Measurements from ENCODE around the gene RSPRY1.
A peak's percentile ranks its signal among the peaks of the same experiment; 100 is the strongest.

RSPRY1 gene

DNA sequence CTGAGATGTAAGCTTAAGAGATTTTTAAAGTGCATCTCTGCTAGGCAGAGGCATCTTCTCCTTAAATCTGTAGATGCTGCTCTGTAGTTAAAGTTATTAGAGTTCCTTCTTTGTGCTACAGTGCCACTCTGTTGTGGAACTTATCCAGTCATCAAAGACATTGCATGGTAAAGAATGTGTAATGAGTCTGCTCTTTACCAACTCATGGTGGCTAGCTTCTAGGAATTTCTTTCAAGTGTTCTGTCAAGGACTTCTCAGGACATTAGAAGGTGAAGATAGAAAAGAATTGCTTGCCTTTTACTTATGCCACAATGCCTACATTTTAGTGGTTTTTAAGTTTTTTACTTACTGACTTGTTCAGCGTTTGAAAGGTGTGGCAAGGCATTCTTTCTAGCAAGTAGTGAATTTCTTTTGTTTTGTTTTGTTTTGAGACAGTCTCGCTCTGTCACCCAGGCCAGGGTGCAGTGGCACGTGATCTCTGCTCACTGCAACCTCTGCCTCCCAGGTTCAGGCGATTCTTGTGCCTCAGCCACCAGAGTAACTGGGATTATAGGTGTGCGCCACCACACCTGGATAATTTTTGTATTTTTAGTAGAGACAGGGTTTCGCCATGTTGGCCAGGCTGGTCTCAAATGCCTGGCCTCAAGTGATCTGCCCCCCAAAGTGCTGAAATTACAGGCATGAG lies 38.7 kb downstream of the RSPRY1 start:
- no peak for DNase-seq

DNA sequence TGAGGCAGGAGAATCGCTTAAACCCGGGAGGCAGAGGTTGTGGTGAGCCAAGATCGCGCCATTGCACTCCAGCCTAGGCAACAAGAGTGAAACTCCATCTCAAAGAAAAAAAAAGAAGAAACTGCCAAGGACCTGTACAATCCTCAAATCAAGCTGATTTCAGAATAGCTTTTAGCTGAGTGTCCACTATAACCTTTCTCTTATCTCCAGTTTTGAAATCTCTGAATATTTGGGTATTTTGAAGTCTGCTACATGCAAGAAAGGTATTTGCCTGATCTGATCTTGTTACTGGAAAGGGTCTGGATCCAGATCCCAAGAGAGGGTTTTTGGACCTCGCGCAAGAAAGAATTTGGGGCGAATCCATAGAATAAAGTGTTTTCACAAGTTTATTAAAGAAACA lies 39.8 kb downstream of the RSPRY1 start:
- no peak for DNase-seq

DNA sequence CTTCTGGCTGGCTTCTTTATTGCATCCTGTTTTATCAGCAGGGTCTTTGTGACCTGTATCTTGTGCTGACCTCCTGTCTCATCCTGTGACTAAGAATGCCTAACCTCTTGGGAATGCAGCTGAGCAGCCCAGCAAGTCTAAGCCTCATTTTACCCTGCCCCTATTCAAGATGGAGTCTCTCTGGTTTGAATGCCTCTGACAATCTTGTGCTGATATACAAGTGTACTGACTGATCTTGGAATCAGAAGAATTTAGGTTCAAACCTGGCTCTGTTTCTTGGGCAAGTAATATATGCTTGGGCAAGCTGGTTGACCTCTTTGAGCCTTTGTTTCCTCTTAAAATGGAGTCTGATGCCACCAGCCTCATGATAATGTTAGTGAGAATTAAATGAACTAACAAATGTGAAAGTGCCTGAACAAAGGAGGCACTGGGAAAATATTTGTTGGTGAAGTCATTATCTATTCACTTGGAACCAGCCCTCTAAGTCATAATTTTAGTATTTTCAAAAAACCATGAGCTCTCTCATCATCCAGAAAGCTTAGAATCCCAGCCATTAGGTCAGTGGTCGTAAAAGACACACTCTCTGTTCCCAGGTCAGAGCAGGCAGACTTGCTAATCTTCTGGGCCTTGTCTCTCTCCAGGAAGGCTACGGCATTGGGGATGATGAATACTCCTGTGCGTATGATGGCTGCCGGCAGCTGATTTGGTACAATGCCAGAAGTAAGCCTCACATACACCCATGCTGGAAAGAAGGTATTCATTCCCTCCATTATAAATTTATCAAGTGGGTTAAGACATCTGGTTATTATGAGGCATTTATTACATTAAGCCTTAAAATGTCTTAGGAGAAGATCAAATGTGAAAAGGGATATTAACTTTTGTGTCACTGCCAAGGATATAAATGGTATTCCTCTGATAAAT lies 40.8 kb downstream of the RSPRY1 start:
- no peak for DNase-seq

DNA sequence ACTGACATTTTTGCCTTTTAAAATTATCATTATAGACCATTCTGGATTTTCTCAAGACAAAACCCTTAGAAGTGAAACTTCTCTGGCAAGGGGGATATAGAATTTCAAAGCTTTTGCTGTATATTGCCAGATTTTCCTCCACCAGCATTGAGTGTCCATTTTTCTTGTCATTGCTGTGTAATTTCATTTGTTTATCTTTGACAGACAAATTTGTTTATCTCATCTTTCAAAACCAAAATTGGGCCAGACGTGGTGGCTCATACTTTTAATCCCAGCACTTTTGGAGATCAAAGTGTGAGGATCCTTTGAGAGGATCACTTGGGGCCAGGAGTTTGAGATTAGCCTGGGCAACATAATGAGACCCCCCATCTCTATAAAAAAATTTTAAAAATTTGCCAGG lies 43.0 kb downstream of the RSPRY1 start:
- DNase-seq: no peak

DNA sequence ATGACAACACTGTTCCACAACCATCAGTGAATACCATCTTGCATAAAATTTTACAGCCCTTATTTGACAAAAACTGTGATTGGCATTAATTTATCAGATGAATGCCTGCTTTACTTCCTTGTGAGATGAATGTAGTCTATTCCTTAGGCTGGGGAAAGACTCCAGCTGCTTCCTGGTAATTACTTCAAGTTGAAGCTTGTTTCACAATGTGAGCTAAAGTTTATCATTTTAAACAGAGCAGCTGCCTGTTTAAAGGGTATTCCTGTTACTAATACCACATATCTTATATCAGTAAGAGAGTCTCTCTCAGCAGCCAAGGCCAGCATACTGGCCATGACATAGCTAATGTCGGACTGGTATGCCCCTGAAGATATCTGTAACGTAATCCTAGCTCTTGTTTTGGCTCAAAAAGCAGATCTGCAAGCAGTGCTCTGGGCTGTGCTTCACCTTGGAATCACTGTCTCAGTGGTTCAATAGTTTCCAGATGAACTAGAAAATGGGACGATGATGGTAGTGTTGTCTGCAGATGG lies 45.8 kb downstream of the RSPRY1 start:
- no peak for DNase-seq

DNA sequence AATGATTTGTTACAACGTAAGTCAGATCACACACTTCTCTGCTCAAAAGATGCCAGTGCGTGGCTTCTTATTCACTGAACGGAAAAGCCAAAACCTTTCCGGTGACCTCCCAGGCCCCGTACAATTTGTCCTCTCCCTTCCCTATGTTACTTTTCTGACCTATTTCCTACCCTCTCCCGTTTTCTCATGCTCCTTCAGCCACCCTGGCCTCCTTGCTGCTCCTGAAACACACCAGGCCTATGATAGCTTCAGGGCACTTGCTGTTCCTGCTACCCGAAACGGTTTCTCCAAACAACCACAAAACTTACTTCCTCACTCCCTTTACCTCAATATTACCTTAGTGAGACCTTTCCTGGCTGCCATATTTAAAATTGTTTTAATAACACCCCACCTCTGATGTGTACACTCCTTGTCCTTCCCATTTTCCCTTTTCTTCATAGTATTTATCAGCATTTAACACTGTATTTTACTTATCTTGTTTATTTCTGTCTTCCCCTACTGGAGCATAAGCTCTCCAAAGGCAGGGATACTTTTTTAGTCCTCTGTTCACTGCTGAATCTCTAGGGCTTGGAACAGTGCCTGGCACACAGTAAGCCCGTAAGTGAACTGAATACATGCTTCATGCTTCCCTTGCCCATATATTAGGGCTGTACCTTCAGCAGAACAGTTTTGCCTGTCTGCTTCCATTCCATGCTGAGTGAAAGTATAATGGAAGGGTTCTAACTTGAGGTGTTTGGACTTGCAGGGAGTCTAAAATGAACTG lies 48.0 kb downstream of the RSPRY1 start:
- DNase-seq: no peak

DNA sequence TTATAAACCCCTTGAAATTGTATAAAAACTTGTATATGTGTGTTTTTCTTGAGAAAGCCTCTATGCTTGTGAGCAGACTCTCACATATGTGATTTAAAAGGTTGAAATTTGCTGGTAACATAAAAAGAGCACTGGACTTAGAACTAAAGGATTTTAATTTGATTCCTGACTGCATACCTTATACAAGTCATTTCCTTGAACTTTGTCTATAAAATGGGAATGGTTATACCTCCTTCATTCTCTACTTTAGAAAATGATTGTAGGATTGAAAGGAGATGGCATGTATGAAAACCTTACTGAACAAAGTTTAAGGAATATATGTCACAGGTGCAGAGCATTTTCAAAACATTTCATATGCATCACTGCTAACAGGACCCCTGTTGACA lies 48.6 kb downstream of the RSPRY1 start:
- no peak for DNase-seq

DNA sequence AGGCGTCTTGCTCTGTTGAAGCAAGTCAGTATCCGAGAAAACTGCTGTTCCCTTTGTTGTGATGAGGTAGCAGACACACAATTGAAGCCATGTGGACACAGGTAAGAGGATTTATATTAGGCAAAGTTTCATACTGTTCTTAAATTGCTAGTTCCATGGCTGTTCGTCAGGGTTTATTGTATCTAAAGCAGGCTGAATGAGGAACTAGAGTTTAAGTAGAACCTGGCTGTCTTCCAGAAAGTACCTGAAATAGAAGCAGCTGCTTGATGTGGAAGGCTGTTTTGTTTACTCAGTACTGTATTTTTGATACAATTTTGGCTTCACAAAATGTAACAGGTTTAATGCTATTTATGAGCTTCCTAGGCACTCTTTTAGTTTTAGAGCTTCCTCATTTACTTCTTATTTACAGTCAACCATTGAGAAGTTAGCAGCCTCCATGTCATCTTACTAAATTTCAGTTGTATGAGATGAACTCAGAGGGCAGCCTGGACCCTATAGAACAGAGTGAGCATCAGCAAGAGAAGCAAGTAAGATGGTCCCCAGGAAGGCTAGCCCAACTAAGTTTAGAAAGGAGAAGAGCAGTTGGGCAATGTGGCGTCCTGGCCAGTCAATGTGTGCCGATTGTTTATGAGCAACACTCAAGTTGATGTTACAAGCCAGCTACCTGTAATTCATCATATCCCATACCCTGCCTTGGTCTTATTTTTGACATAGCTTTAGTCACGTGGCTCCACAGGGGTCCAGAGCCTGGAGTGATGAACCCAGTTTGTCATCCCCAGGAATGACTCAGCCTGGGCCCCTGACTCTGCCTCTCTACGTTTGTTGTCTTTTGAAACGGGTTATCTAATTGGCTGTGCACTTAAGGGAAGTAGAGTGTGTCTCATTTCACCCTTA lies 49.2 kb downstream of the RSPRY1 start:
- DNase-seq: no peak

DNA sequence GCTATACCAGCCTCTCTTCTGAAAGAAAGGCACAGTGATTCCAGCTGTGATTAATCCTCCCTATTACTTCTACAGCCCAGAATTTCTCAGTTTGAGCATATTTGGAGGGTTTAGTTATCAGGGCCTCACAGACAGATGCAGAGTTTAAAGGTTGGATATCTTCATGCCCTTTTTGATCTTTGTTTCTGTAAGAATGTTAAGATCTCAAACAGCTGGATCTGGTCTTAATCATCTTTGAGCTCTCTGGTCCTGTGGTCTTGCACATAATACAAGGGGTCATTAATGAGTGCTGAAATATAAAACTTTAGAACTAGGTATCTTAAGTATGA lies 49.9 kb downstream of the RSPRY1 start:
- DNase-seq: no peak

DNA sequence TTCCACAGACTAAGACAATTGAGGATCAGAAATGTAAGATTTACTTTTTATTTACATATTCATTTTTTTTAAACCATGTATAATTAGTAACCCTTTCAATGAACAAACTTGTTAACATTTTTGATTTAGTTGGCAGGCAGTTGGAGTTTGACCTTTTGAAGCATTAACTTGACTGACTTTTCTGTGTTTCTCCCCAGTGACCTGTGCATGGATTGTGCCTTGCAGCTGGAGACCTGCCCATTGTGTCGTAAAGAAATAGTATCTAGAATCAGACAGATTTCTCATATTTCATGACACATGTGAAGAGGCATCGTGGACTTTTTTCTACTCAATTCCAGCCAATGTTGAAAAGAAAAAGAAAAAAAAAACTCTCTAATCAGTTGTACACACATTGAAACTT lies 52.6 kb downstream of the RSPRY1 start:
- DNase-seq: no peak

DNA sequence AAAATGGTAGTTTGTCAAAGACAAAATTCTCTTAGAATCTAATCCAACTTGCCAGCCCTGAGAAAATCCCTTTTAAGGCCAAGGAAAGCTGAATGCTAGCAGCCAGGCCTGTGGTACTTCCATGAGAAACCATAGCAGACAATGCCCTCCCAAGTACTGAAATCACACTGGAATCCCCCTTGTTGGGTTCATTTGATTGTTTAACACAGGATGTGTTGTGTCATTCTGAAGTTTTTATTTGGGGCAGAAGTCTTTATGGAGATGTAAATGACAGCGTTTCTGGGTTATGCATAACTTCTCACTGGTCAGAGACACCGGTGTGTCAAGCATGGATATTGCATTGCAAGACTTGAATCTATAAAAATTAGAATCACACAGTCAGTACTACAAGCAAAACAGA lies 53.0 kb downstream of the RSPRY1 start:
- DNase-seq: no peak

DNA sequence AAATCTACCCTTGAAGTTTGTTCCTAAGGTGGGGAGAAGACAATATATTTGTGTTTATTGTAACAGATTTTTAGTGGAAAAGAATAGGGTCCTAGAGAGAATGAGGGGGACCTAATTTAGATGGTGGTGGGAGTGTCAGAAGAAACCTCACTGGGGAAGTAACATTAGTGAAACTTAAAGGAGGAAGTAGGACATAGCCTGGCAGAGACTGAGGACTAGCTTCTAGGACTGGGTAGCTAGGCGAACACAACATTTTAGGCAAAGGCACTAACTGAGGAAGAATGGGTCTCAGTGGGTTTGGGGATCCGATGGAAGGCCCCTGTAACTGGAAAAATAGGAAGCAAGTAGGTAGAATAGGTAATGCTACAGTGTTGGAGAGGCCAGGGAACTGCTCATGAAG lies 54.7 kb downstream of the RSPRY1 start:
- no peak for DNase-seq

DNA sequence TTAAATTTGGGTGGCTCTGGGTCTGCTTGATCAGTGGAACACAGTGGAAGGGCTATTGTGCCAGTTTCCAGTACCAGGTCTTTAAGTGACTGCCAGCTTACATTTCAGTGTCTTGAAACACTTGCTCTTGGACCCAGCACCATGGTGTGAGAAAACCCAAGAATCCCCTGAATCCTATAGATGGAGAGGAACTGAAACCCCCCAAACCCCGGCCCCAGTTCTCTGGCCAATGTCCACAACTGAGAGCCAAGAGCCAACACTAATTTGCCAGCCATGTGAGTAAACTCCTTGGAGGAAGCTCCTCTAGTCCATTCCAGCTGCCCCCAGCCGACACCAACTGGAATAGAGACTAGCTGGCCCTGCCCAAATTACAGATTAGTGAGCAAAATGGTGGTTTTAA lies 56.5 kb downstream of the RSPRY1 start:
- no peak for DNase-seq

DNA sequence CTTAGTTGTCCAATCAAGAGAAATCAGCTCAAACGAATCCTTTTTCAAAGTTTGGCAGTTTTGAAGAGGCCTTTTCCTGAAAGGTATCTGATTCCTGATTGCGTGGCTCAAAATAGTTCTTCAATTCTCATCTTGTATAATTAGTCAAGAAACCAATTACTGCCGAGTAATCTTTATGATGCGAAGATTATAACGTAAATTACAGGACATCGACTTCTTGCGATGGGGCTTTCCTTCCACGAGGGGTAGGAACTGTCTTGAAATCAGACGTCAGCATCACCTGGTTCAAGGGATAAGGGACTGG lies 58.3 kb downstream of the RSPRY1 start:
- DNase-seq: no peak

DNA sequence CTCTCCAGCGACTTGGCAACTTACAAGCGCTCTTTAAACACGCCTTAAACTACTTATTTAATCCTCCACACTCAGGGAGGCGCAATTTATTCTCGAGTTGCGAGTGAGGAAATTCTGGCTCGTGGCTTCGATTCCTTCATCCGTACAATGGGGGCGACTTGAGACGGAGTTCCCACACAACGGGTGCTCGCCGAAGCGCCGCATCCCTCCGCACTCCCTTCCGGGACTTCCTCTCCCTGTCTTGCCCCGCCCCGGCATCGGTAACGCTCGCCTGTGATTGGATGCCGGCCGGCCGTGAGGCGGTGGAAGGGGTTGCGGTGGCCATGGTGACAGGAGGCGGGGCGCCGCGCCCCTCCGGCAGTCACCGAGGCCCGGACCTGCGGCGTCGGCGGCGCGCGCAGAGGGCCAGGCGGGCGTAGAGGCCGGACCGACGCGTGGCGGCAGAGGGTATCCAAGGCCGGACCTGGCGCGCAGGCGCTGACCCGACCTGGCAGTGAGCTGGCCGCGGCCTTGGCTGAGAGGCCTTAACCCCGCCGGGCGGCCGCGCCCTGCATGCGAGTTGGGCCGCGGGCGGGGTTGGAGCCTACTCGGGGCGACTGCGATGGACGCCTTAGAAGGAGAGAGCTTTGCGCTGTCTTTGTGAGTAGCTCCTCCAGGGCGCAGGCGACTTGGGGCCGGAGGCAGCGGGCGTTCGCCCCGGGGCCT lies 58.8 kb downstream of the RSPRY1 start, which contains the start of gene ARL2BP:
TSS of gene ARL2BP (plus strand) at position 493 of the 705 bp plus-strand sequence. CDS start at position 602, 109 bp downstream.
- peak; percentile 97 to 98 for DNase-seq

DNA sequence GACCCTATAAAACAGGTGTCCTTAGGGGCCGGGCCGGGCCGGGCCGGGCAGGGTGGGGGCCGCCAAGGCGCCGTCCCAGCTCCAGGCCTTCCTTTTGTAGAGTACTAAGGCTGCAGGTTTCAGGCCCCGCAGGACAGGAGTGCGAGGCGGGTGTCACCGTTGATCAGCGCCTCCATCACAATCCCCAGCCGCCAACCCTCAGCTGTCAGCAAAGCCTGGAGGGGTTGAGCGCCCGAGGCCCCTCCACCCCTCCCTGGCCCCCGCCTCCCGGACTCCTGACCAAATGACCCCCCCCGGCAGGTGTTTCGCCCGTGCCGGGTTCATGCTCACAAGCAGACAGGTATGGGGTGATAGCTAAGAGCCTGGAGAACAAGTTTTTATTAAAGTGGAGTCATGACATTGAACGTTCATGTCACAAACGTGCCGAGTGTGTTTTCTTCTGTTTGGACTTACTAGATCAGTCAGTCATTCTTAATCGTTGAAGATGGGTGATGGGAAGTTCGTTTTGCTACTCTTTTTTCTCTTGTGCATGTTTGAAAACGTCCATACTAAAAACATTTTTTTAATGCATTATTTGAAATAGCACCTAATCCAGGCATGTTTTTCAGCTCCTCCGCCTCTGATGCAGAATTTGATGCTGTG lies 59.5 kb downstream of the RSPRY1 start:
- no peak for DNase-seq

DNA sequence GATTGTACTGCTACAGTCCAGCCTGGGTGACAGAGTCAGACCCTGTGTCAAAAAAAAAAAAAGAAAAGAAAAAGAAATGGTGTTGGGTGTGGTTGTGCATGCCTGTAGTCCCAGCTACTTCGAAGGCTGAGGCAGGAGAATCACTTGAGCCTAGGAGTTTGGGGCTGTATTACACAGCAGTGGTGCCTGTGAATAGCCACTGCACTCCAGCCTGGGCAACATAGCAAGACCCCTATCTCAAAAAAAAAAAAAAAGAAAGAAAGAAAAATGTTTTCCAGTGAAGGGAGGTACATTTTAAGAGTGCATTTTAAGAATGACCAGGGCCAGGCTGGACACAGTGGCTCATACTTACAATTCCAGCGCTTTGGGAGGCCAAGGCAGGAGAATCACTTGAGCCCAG lies 65.2 kb downstream of the RSPRY1 start:
- DNase-seq: no peak

DNA sequence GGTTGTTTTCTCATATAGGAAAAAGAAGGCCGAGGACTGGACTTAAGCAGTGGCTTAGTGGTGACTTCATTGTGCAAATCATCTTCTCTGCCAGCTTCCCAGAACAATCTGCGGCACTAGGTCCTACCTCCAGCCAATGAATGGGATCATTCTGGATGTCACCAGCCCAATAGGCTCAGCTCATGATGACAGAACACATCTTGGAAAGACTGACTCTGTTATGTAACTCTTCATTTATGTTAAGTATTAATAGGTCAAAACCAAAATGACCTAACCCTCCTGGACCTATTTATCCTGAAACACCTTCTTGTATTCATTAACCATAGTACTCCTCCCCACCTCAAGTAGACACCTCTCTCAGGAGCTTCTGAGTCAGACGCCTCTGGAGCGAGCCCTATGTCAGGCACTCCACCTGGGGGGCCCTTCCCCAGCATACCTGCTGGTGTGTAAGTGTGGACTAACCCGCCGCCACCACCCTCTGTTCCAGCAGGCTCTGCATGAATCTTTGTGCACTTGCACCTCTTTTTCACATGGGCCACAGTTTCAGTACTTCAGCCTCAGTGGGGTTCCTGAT lies 66.1 kb downstream of the RSPRY1 start:
- DNase-seq: no peak

DNA sequence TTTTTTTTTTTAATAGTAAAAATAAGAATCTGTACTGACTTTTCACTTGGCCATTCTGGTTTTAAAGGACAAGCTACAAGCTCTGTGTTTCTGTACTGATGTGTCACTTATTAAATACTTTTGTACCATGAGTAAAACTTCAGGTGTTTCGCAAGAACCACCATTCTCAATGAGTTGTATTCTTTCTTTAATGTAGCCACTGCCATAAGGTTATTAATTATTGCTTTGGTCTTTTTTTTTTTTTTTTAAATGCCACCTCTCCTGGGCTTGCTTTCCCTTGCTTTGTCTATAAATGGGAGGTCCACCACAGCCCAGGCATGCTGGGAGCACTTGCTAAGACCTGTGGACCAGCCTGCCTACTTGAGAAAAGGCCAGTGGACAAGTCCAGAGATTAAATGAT lies 67.3 kb downstream of the RSPRY1 start:
- no peak for DNase-seq

DNA sequence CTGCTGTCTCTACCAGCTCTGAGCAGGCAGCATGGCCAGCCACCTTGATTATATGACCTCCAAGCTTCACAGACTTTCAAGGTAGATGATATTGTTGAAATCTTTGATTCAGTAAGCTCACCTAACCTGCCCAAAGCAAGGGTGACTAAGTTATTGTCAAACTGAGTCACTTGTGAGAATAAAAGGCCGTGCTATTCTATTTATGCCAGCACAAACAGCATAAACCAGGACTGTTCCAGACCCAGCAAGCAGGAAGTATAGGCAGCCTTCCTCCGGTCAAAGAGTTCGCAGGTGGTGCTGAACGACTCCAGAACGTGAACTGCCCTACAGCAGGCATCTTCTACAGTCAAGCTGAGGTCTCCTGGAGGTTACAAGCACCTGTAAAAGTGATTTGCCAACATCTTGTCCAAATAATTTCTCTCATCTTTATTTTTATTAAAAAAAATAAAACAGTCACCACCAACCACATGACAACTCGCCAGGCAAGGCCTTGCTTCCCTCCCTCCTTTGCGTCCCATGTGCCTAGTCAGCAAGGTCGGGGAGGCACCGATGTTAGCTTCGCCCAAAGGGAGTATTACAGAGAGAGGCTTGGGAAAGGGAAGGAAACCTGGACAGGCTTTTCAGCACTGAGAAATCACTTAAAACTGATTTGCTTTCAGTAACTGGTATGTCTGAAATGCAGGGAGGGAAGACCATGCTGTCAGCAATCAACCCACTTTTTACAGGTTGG lies 69.7 kb downstream of the RSPRY1 start:
- DNase-seq: no peak

Measured in hippocampal formation (tissue), 2 donors.